IPS DF 19.7 (cell line): Measurements from ENCODE around the gene GDF9.
"Not testable (repeated sequence)": the region's sequence is repeated elsewhere in the genome, so short reads cannot be mapped to it uniquely, and the experiment has no call there.

Experiments used
- DNase-seq: peaks from one replicate; pipeline ENCODE4 v3.0.0-alpha.2; 2013; ENCODE audit warnings: low read depth, low spot score

The GDF9 gene

GRCh38 chr5:132872788-132873118 is 6.5 kb upstream of the GDF9 start:
- DNase-seq = no peak

- DNase-seq = no peak
Observed at GRCh38 chr5:132871459-132872284, 5.4 kb upstream of the GDF9 start.

- no peak for DNase-seq
Observed at GRCh38 chr5:132870801-132871200, 4.5 kb upstream of the GDF9 start.

- DNase-seq = no peak
Observed at GRCh38 chr5:132868754-132869153, 2.5 kb upstream of the GDF9 start.

- no peak for DNase-seq
Observed at GRCh38 chr5:132867046-132867451, 780 bp upstream of the GDF9 start.

- no peak for DNase-seq
Observed at GRCh38 chr5:132865668-132866341, 464 bp downstream of the GDF9 start.

GRCh38 chr5:132860742-132861141 is 5.5 kb downstream of the GDF9 start:
- no peak for DNase-seq

- DNase-seq = no peak
Observed at GRCh38 chr5:132859889-132860437, 6.3 kb downstream of the GDF9 start.

GRCh38 chr5:132856011-132856410 is 10.3 kb downstream of the GDF9 start:
- DNase-seq = no peak

- DNase-seq = not testable (repeated sequence)
Observed at GRCh38 chr5:132854992-132855391, 11.3 kb downstream of the GDF9 start.

- no peak for DNase-seq
Observed at GRCh38 chr5:132854301-132854700, 12.0 kb downstream of the GDF9 start.

GRCh38 chr5:132853790-132854189 is 12.5 kb downstream of the GDF9 start:
- no peak for DNase-seq

- DNase-seq = no peak
Observed at GRCh38 chr5:132853323-132853722, 12.9 kb downstream of the GDF9 start.

GRCh38 chr5:132850066-132850465 is 16.2 kb downstream of the GDF9 start:
- no peak for DNase-seq

- no peak for DNase-seq
Observed at GRCh38 chr5:132849347-132849746, 16.9 kb downstream of the GDF9 start.

GRCh38 chr5:132848270-132848669 is 18.0 kb downstream of the GDF9 start:
- no peak for DNase-seq

GRCh38 chr5:132841305-132841704 is 25.0 kb downstream of the GDF9 start:
- no peak for DNase-seq

GRCh38 chr5:132840896-132841295 is 25.4 kb downstream of the GDF9 start:
- no peak for DNase-seq

- no peak for DNase-seq
Observed at GRCh38 chr5:132840313-132840712, 26.0 kb downstream of the GDF9 start.

- no peak for DNase-seq
Observed at GRCh38 chr5:132839426-132840301, 26.6 kb downstream of the GDF9 start.

- DNase-seq = no peak
Observed at GRCh38 chr5:132838516-132839282, 27.6 kb downstream of the GDF9 start.
